GM19438 (cell line): ENCODE results near the gene SLC17A5.
A peak's percentile ranks its signal among the peaks of the same experiment; 100 is the strongest.
"Not testable (repeated sequence)": the region's sequence is repeated elsewhere in the genome, so short reads cannot be mapped to it uniquely, and the experiment has no call there.

Experiments
- ATAC-seq: cut with Tn5 transposase; IDR thresholded peaks from one replicate; pipeline ENCODE4 v1.9.1; 2021; ENCODE audit warnings: low read depth; ENCODE audit not compliant: unreplicated experiment

The SLC17A5 gene

GRCh38 chr6:73618082-73618481 lies 35.7 kb downstream of the SLC17A5 start:
- not testable (repeated sequence) for ATAC-seq

GRCh38 chr6:73614802-73615201 lies 39.0 kb downstream of the SLC17A5 start:
- ATAC-seq, result no peak

DNA sequence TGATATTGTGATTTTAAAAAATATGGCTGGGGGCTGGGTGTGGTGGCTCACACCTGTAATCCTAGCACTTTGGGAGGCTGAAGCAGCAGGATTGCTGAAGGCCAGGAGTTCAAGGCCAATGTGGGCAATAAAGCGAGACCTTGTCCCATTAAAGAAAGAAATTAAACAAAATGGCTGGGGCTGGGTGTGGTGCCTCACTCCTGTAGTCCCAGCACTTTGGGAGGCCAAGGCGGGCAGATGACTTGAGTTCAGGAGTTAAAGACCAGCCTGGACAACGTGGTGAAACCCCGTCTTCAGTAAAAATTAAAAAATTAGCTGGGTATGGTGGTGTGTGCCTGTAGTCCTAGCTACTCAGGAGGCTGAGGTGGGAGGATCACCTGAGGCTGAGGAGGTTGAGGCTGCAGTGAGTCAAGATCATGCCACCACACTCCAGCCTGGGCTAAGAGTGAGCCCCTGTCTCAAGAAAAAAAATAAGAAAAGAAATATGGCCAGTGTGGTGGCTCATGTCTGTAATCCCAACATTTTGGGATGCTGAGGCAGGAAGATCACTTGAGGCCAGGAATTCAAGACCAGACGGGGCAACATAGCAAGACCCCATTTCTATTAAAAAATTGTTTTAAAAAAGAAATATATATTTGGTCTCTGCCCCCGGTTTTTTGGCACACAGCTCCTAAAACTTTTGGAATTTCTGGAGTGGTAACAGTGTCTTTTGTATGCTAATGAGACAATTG lies 39.8 kb downstream of the SLC17A5 start:
- no peak for ATAC-seq

- ATAC-seq, result no peak
Observed at GRCh38 chr6:73612611-73613010, 41.2 kb downstream of the SLC17A5 start.

GRCh38 chr6:73610444-73611275 lies 43.1 kb downstream of the SLC17A5 start:
- no peak for ATAC-seq

GRCh38 chr6:73608761-73609160 lies 45.0 kb downstream of the SLC17A5 start:
- ATAC-seq, result no peak

GRCh38 chr6:73606428-73606827 lies 47.4 kb downstream of the SLC17A5 start:
- no peak for ATAC-seq

DNA sequence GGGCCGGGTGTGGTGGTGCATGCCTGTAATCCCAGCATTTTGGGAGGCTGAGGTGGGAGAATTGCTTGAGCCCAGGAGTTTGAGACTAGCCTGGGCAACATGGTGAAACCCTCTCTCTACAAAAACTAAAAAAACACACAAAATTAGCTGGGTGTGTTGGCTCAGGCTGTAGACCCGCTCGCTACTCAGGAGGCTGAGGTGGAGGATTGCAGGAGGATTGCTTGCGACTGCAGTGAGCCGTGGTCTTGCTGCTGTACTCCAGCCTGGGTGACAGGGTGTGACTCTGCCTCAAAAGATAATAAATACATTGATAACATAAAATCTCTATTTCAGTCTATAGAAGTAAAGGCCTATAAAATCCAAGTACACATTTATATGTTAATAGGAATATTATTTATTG lies 49.3 kb downstream of the SLC17A5 start:
- no peak for ATAC-seq

- ATAC-seq, result no peak
Observed at GRCh38 chr6:73604020-73604419, 49.8 kb downstream of the SLC17A5 start.

- peak; percentile 8 for ATAC-seq
Observed at GRCh38 chr6:73586416-73586974, 67.3 kb downstream of the SLC17A5 start.

DNA sequence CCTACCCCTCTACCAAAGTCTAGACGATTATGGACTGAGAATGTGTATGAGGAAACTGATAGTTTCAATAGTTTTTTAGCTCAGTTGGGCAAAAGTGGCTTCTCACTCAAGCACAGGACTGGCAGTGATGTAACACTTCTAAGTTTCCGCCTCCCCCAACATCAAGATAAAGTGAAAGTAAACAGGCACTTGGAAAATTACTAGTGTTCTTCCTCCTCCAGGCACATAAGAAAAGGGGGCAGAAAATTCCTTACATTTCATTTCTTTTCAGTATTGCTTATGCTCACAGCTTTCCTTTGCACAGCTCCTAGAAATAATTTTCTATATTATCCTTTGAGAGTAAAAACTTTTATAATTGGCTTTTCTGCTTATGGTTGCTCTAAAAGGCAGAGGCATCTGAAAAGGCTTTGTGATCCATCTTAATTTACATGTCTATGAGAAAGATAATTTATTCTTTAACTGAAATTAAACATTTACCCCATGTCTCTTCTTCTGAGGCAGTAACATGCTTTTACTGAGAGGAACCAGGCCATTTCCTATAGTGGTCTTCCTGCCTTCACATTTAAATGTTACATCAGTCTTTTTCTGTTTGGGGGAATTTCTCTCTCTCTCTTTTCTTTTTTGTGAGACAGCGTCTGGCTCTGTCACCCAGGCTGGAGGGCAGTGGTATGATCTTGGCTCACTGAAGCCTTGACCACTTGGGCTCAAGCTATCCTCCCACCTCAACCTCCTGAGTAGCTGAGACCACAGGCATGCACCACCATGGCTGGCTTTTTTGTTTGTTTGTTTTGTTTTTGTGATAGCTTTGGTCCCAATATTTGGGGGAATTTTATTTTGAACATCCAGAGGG lies 68.0 kb downstream of the SLC17A5 start:
- ATAC-seq, result peak; percentile 70

- no peak for ATAC-seq
Observed at GRCh38 chr6:73581293-73581692, 72.5 kb downstream of the SLC17A5 start.

DNA sequence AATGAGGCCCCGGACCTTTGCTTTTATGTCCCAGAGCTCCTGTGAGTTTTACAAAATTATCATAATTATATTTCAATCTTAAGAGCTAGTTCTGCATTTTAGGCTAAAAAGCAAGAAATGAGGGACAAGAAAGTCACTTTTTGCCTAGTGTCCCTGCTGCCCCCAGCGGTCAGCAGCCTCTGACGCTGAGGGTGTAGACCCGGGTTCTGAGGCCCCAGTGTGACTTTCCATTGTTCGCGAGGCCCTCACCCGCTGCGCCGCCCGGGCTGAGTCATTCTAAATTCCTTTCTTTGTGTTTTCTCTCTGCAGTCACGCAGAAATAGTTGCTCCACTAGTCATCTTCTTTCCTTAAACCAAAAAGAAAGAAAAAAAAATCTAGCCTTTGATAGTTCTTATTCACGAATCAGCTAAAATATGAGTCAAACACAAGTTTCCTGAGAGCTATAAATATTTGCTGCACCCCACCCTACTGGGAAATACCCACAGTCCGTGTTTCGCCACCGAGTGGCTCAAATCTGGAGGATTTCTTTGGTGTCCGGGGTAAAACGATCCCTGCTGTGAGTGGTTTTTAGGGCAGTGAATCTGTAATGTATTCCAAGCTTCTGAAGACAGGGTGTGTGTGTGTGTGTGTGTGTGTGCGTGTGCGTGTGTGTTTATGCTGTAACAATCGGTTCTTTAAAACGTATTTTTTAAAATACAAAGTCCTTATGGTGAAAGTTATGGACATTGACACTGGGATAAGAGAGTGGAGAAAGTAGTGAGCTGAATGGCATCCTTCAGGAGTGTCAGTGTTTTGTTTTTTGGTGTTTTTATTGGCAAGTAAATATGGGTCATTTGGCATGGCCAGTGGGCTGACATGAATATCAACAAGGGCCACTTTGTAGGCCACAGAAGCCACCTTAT lies 73.3 kb downstream of the SLC17A5 start:
- peak; percentile 76 for ATAC-seq

DNA sequence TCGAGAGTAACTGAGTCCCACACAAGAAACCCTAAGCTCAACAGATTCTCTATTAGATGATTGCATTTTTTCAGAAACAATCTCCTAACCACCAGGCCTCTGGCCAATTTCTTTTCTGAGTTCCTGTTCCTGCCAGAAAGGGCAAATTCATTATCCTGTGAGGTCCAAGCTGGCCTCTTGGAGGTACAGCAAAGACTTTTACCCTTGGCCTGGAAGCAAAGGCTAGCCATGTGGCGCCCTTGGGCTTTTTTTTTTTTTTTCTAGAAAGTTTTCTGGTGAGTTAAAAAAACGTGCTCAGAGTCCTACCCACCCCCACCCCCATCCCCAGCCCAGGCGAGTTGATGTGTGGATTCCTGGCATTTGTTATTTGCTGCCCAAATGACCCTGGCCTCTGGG lies 73.9 kb downstream of the SLC17A5 start:
- no peak for ATAC-seq

- no peak for ATAC-seq
Observed at GRCh38 chr6:73579389-73579788, 74.4 kb downstream of the SLC17A5 start.

DNA sequence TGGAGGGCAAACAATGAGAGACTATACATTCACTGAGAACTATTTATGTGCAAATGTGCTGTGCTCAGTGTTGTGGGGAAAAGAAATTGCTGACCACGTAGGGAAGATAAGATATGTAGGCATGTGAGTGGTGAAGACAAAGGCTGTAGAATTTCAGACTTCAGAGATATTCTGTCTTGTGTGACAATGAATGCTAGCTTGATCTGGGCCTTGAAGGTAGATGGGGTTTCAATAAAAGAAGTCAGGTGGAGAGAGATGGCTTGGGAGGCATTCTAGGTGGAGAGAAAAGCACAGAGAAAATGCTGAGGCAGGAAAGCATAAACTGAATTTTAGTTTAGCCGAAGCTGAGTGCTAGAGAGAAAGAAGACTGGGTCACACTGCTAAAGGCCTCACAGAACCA lies 76.1 kb downstream of the SLC17A5 start:
- no peak for ATAC-seq

GRCh38 chr6:73572531-73572930 lies 81.3 kb downstream of the SLC17A5 start:
- not testable (repeated sequence) for ATAC-seq

DNA sequence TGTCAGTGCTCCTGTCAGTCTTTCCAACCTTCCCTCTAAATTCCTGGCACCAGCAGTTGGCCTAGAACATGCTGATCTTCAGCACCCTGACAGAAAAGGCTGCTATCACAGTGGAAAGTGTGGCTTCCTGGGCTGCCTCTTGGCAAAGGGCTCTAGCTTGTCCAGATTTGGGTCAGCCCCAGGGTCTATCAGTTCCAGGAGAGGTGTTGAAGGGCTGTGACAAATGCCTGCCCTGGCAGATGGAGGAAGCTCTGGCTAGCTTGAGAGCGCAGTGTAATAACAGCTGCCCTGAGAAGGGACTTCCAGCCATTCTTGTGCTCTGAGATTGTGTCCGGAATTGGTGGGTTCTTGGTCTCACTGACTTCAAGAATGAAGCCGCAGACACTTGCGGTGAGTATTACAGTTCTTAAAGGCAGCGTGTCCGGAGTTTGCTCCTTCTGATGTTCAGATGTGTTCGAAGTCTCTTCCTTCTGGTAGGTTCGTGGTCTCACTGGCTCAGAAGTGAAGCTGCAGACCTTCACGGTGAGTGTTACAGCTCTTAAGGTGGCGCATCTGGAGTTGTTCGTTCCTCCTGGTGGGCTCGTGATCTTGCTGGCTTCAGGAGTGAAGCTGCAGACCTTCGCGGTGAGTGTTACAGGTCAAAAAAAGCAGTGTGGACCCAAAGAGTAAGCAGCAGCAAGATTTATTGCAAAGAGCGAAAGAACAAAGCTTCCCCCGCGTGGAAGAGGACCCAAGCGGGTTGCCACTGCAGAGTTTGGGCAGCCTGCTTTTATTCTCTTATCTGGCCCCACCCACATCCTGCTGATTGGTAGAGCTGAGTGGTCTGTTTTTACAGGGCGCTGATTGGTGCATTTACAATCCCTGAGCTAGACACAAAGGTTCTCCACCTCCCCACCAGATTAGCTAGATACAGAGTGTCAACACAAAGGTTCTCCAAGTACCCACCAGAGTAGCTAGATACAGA lies 82.3 kb downstream of the SLC17A5 start:
- ATAC-seq, result not testable (repeated sequence)

GRCh38 chr6:73569121-73569520 lies 84.7 kb downstream of the SLC17A5 start:
- ATAC-seq, result no peak
